ENCODE results near the gene ZNF93. TPM values are rescaled to one million over a fixed set of nuclear protein-coding genes. Genes with fewer than 3 reads are reported as not detected.

The ZNF93 gene
- total RNA-seq, 1 experiment from 2014 or later = 58.1 TPM

- no peak overlapping the region for H4K5ac ChIP-seq (ENCODE audit: insufficient read length, low read depth, low read length)
- no peak overlapping the region for H3K56ac ChIP-seq (ENCODE audit: insufficient read length, low read depth, low read length)
- Mint-ChIP-seq H3K27me3 (ENCODE audit: low read depth) (peaks cover 4% of the 10 kb centered on the region), H3K36me3 (ENCODE audit: insufficient read depth in 1 of 3, low read depth in 3 of 3) (peaks cover 0 to 7% (median 0%) of the 10 kb centered on the region in 3 experiments; a peak in 3 of 7 replicates), H3K4me3 (no peak overlapping the region), H3K4me1 (peaks cover 2 to 5% of the 10 kb centered on the region in 2 experiments; a peak in 3 of 4 replicates), H3K27ac (no peak overlapping the region), H3K9me3 (peaks cover 0 to 27% of the 10 kb centered on the region in 2 experiments; a peak in 4 of 5 replicates)
- H3K4me1 ChIP-seq (ENCODE audit: insufficient read depth, low read length) = no peaks in the 10 kb centered on the region
- no peak overlapping the region for H3K27ac ChIP-seq (ENCODE audit: insufficient read length, low read depth, low read length)
- no peak overlapping the region for H3K4me2 ChIP-seq (ENCODE audit: insufficient read depth, insufficient read length, low read length)
- no peaks in the 10 kb centered on the region for H3K79me2 ChIP-seq (ENCODE audit: insufficient read depth, low read length)
- H3T11ph ChIP-seq (ENCODE audit: low read length) = no peak overlapping the region
- no peak overlapping the region for H2BK20ac ChIP-seq (ENCODE audit: low read depth, low read length, poor library complexity, severe bottlenecking)
- H2BK12ac ChIP-seq (ENCODE audit: insufficient read length, low read depth, low read length) = no peak overlapping the region
- H3K18ac ChIP-seq (ENCODE audit: insufficient read length, low read depth, low read length) = no peak overlapping the region
- no peaks in the 10 kb centered on the region for H3K23me2 ChIP-seq (ENCODE audit: insufficient read length, low read depth, low read length, poor library complexity, severe bottlenecking)
- no peak overlapping the region for H3K9ac ChIP-seq (ENCODE audit: extremely low read depth, insufficient read length, low read length)
- no peaks in the 10 kb centered on the region for H3K9me3 ChIP-seq (ENCODE audit: control insufficient read depth, low read depth, low read length)
- no peak for DNase-seq
- H4K91ac ChIP-seq (ENCODE audit: insufficient read length, low read depth, low read length) = no peak overlapping the region
- no CpG with 5 or more reads among the region's 3 CpGs for WGBS (ENCODE audit: extremely low coverage, insufficient read length, low lambda C conversion rate)
- H2BK15ac ChIP-seq (ENCODE audit: low read depth, low read length) = no peak overlapping the region
- H2BK120ac ChIP-seq (ENCODE audit: low read depth, low read length, poor library complexity, severe bottlenecking) = no peak overlapping the region
- no peaks in the 10 kb centered on the region for H3K79me1 ChIP-seq (ENCODE audit: insufficient read depth, low read depth, low read length, poor library complexity, severe bottlenecking)
- no peak overlapping the region for H3K4ac ChIP-seq (ENCODE audit: low read depth, low read length)
- no peak overlapping the region for H3K23ac ChIP-seq (ENCODE audit: insufficient read length, low read depth, low read length)
- no peak overlapping the region for H3K14ac ChIP-seq (ENCODE audit: insufficient read depth, low read length)
- no peaks in the 10 kb centered on the region for H3K27me3 ChIP-seq (ENCODE audit: insufficient read depth, low read length)
- TF ChIP-seq, protein P1, sequence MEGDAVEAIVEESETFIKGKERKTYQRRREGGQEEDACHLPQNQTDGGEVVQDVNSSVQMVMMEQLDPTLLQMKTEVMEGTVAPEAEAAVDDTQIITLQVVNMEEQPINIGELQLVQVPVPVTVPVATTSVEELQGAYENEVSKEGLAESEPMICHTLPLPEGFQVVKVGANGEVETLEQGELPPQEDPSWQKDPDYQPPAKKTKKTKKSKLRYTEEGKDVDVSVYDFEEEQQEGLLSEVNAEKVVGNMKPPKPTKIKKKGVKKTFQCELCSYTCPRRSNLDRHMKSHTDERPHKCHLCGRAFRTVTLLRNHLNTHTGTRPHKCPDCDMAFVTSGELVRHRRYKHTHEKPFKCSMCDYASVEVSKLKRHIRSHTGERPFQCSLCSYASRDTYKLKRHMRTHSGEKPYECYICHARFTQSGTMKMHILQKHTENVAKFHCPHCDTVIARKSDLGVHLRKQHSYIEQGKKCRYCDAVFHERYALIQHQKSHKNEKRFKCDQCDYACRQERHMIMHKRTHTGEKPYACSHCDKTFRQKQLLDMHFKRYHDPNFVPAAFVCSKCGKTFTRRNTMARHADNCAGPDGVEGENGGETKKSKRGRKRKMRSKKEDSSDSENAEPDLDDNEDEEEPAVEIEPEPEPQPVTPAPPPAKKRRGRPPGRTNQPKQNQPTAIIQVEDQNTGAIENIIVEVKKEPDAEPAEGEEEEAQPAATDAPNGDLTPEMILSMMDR (conservative IDR thresholded peaks at IDR 0.05) = no peak
- H2AFZ ChIP-seq (ENCODE audit: low read length) = no peak overlapping the region
- H4K8ac ChIP-seq (replicated peaks; ENCODE audit: insufficient read length, low read depth, low read length) = no peak overlapping the region
- no peak overlapping the region for H2BK5ac ChIP-seq (ENCODE audit: insufficient read length, low read length)
- no peak overlapping the region for H2AK5ac ChIP-seq (ENCODE audit: insufficient read length, low read length)
- no peaks in the 10 kb centered on the region for H4K20me1 ChIP-seq (ENCODE audit: control insufficient read depth, insufficient read depth, insufficient read length)
Observed at GRCh38 chr19:19944583-19944880, 43.8 kb downstream of the ZNF93 start.

Measured in H9 (cell line).